ENCODE measurements around the gene TARBP2. TPM values are rescaled to one million over a fixed set of nuclear protein-coding genes. Genes with fewer than 3 reads are reported as not detected.

TARBP2 gene
- total and polyA plus RNA-seq, 7 donors = 7.6 to 23.3 (median 10.8) TPM

DNA sequence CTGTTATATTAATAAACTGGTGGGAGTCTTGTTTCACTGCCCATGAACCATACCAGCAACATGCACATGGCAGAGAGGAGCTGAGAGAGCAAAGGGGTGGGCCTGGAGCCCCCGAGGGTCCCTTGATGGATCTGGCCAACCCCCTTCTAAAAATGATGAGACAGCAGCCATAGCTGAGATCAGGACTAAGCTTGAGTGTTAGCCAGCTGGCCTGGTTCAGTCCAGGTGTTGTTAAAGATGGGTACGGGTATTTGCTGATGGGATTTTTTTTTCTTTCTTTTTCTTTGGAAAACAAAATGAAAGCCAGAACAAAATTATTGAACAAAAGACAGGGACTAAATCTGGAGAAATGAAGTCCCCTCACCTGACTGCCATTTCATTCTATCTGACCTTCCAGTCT lies 33.2 kb upstream of the TARBP2 start:
- ATAC-seq (no peak), DNase-seq (no peak)
- Histone ChIP-seq H3K9me3 (no peaks in the 10 kb centered on the region), H3K27me3 (ENCODE audit: insufficient read depth in 3 of 3, low read length in 2 of 3) (no peaks in the 10 kb centered on the region), H3K36me3 (ENCODE audit: insufficient read depth in 1 of 2, low read depth in 1 of 2) (peaks cover 57 to 100% of the 10 kb centered on the region in 2 donors), H3K27ac (peak overlapping the region; percentile 66), H3K4me1 (peaks cover 91% of the 10 kb centered on the region), H3K4me3 (no peak overlapping the region)
- TF ChIP-seq, protein P1, sequence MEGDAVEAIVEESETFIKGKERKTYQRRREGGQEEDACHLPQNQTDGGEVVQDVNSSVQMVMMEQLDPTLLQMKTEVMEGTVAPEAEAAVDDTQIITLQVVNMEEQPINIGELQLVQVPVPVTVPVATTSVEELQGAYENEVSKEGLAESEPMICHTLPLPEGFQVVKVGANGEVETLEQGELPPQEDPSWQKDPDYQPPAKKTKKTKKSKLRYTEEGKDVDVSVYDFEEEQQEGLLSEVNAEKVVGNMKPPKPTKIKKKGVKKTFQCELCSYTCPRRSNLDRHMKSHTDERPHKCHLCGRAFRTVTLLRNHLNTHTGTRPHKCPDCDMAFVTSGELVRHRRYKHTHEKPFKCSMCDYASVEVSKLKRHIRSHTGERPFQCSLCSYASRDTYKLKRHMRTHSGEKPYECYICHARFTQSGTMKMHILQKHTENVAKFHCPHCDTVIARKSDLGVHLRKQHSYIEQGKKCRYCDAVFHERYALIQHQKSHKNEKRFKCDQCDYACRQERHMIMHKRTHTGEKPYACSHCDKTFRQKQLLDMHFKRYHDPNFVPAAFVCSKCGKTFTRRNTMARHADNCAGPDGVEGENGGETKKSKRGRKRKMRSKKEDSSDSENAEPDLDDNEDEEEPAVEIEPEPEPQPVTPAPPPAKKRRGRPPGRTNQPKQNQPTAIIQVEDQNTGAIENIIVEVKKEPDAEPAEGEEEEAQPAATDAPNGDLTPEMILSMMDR (IDR thresholded peaks at IDR 0.05) = no peak
- intact Hi-C loops (cut with DNase I) = no loop called here
- WGBS, 3 donors = 28 to 51% (median 36%) methylated on average over 2 of the region's 2 CpGs

- H3K36me3 ChIP-seq (ENCODE audit: insufficient read depth in 1 of 2, low read depth in 1 of 2) = peaks cover 54 to 100% of the 10 kb centered on the region in 2 donors
- peak overlapping the region; percentile 66 for H3K27ac ChIP-seq
- H3K27me3 ChIP-seq (ENCODE audit: insufficient read depth in 3 of 3, low read length in 2 of 3) = no peaks in the 10 kb centered on the region
- H3K9me3 ChIP-seq = no peaks in the 10 kb centered on the region
- intact Hi-C loops (cut with DNase I) = no loop called here
- 49 to 67% (median 64%) methylated on average over 1 of the region's 1 CpG for WGBS, 3 donors
- TF ChIP-seq, protein P1 (IDR thresholded peaks at IDR 0.05) = no peak
- peaks cover 91% of the 10 kb centered on the region for H3K4me1 ChIP-seq
- DNase-seq (no peak), ATAC-seq (no peak)
- no peak overlapping the region for H3K4me3 ChIP-seq
Measured at GRCh38 chr12:53468282-53468681, 32.8 kb upstream of the TARBP2 start.

GRCh38 chr12:53472056-53472582 lies 29.0 kb upstream of the TARBP2 start:
- WGBS, 3 donors = 72 to 87% (median 84%) methylated on average over 1 of the region's 1 CpG
- H3K4me3 ChIP-seq = no peak overlapping the region
- H3K9me3 ChIP-seq = no peaks in the 10 kb centered on the region
- H3K27me3 ChIP-seq (ENCODE audit: insufficient read depth in 3 of 3, low read length in 2 of 3) = no peaks in the 10 kb centered on the region
- H3K36me3 ChIP-seq (ENCODE audit: insufficient read depth in 1 of 2, low read depth in 1 of 2) = peaks cover 53 to 100% of the 10 kb centered on the region in 2 donors
- DNase-seq (no peak), ATAC-seq (no peak)
- TF ChIP-seq, protein P1 (IDR thresholded peaks at IDR 0.05) = no peak
- intact Hi-C loops (cut with DNase I) = no loop called here
- peak overlapping the region; percentile 11 for H3K27ac ChIP-seq
- peaks cover 81% of the 10 kb centered on the region for H3K4me1 ChIP-seq

- TF ChIP-seq, protein P1 (IDR thresholded peaks at IDR 0.05) = no peak
- ATAC-seq (no peak), DNase-seq (no peak)
- no peaks in the 10 kb centered on the region for H3K9me3 ChIP-seq
- peaks cover 42 to 100% of the 10 kb centered on the region in 2 donors for H3K36me3 ChIP-seq (ENCODE audit: insufficient read depth in 1 of 2, low read depth in 1 of 2)
- WGBS, 3 donors = 71 to 92% (median 71%) methylated on average over 2 of the region's 2 CpGs
- H3K4me3 ChIP-seq = no peak overlapping the region
- peak overlapping the region; percentile 25 for H3K27ac ChIP-seq
- no peaks in the 10 kb centered on the region for H3K27me3 ChIP-seq (ENCODE audit: insufficient read depth in 3 of 3, low read length in 2 of 3)
- intact Hi-C loops (cut with DNase I) = no loop called here
- H3K4me1 ChIP-seq = peaks cover 73% of the 10 kb centered on the region
Measured at GRCh38 chr12:53474077-53474476, 27.0 kb upstream of the TARBP2 start.

DNA sequence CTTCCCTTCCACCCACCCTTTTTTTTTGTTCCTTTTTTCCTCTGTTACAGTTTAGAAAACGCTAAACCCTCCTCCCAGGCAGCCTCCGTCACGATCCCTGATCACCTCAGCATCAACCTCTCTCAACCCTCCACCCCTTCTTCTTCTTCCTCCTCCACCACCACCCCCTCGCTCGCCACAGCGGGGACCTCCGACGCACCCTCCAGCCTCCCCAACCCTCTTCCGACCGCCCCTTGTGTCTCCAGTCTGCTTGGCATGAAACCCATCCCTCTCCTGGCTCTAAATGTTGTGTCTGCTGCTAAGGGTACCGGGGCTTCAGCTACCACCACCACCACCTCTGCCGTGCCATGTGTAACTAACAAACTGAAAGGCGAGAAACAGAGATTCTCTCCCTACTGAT lies 26.3 kb upstream of the TARBP2 start:
- Histone ChIP-seq H3K27me3 (ENCODE audit: insufficient read depth in 3 of 3, low read length in 2 of 3) (no peaks in the 10 kb centered on the region), H3K27ac (peak overlapping the region; percentile 10), H3K4me3 (no peak overlapping the region), H3K9me3 (no peaks in the 10 kb centered on the region), H3K36me3 (ENCODE audit: insufficient read depth in 1 of 2, low read depth in 1 of 2) (peaks cover 39 to 100% of the 10 kb centered on the region in 2 donors), H3K4me1 (peaks cover 68% of the 10 kb centered on the region)
- no peak for DNase-seq
- TF ChIP-seq, protein P1 (IDR thresholded peaks at IDR 0.05) = no peak
- WGBS, 3 donors = 67 to 77% (median 68%) methylated on average over 13 of the region's 13 CpGs
- no peak for ATAC-seq
- intact Hi-C loops (cut with DNase I) = loop anchor here in 1 of 2 donors (1.0 kb wide), 1 partner anchor 22 kb away; no protein-coding TSS in a partner anchor
